Measurements from ENCODE around the gene GLT1D1.

GLT1D1 gene

GRCh38 chr12:128944956-128945355, 91.7 kb downstream of the GLT1D1 start:
- ATAC-seq (replicated peaks; ENCODE audit: extremely low read depth, poor library complexity, severe bottlenecking) (no peak), DNase-seq (ENCODE audit: low spot score in 2 of 2) (no peak)
- H3K27me3 Mint-ChIP-seq = peaks cover 39% of the 10 kb centered on the region
- no peak overlapping the region for H3K4me3 Mint-ChIP-seq
- no peak overlapping the region for H3K27ac Mint-ChIP-seq (ENCODE audit: low read depth)
- H3K36me3 Mint-ChIP-seq (ENCODE audit: insufficient read depth) = no peaks in the 10 kb centered on the region
- no peaks in the 10 kb centered on the region for H3K4me1 Mint-ChIP-seq
- H3K9me3 Mint-ChIP-seq = no peaks in the 10 kb centered on the region

GRCh38 chr12:128947209-128947608, 93.9 kb downstream of the GLT1D1 start:
- Mint-ChIP-seq H3K27ac (ENCODE audit: low read depth) (no peak overlapping the region), H3K4me1 (no peaks in the 10 kb centered on the region), H3K36me3 (ENCODE audit: insufficient read depth) (no peaks in the 10 kb centered on the region), H3K9me3 (no peaks in the 10 kb centered on the region), H3K4me3 (no peak overlapping the region), H3K27me3 (peaks cover 24% of the 10 kb centered on the region)
- no peak for DNase-seq (ENCODE audit: low spot score in 2 of 2)
- no peak for ATAC-seq (replicated peaks; ENCODE audit: extremely low read depth, poor library complexity, severe bottlenecking)

GRCh38 chr12:128949086-128949485, 95.8 kb downstream of the GLT1D1 start:
- ATAC-seq (replicated peaks; ENCODE audit: extremely low read depth, poor library complexity, severe bottlenecking) = no peak

GRCh38 chr12:128951448-128951847, 98.2 kb downstream of the GLT1D1 start:
- DNase-seq (ENCODE audit: low spot score in 2 of 2) = no peak

More at GRCh38 chr12:128949086-128949485, 95.8 kb downstream of the GLT1D1 start:
- H3K4me3 Mint-ChIP-seq = no peak overlapping the region
- H3K9me3 Mint-ChIP-seq = no peaks in the 10 kb centered on the region
- H3K4me1 Mint-ChIP-seq = no peaks in the 10 kb centered on the region
- H3K27ac Mint-ChIP-seq (ENCODE audit: low read depth) = no peak overlapping the region
- peaks cover 12% of the 10 kb centered on the region for H3K27me3 Mint-ChIP-seq
- DNase-seq (ENCODE audit: low spot score in 2 of 2) = no peak
- H3K36me3 Mint-ChIP-seq (ENCODE audit: insufficient read depth) = no peaks in the 10 kb centered on the region

GRCh38 chr12:128956755-128957154, 103.5 kb downstream of the GLT1D1 start:
- H3K4me1 Mint-ChIP-seq = no peaks in the 10 kb centered on the region
- H3K9me3 Mint-ChIP-seq = no peaks in the 10 kb centered on the region
- H3K4me3 Mint-ChIP-seq = no peak overlapping the region
- no peak for ATAC-seq (replicated peaks; ENCODE audit: extremely low read depth, poor library complexity, severe bottlenecking)
- H3K36me3 Mint-ChIP-seq (ENCODE audit: insufficient read depth) = no peaks in the 10 kb centered on the region
- H3K27ac Mint-ChIP-seq (ENCODE audit: low read depth) = no peak overlapping the region
- no peak for DNase-seq (ENCODE audit: low spot score in 2 of 2)
- peaks cover 47% of the 10 kb centered on the region for H3K27me3 Mint-ChIP-seq

More at GRCh38 chr12:128951448-128951847, 98.2 kb downstream of the GLT1D1 start:
- H3K4me3 Mint-ChIP-seq = no peak overlapping the region
- no peaks in the 10 kb centered on the region for H3K9me3 Mint-ChIP-seq
- ATAC-seq (replicated peaks; ENCODE audit: extremely low read depth, poor library complexity, severe bottlenecking) = no peak
- H3K4me1 Mint-ChIP-seq = no peaks in the 10 kb centered on the region
- peaks cover 14% of the 10 kb centered on the region for H3K27me3 Mint-ChIP-seq
- H3K36me3 Mint-ChIP-seq (ENCODE audit: insufficient read depth) = no peaks in the 10 kb centered on the region
- no peak overlapping the region for H3K27ac Mint-ChIP-seq (ENCODE audit: low read depth)

GRCh38 chr12:128959901-128960300, 106.6 kb downstream of the GLT1D1 start:
- H3K9me3 Mint-ChIP-seq = no peaks in the 10 kb centered on the region
- no peaks in the 10 kb centered on the region for H3K4me1 Mint-ChIP-seq
- peaks cover 65% of the 10 kb centered on the region for H3K27me3 Mint-ChIP-seq
- peaks cover 1% of the 10 kb centered on the region for H3K36me3 Mint-ChIP-seq (ENCODE audit: insufficient read depth)
- no peak for DNase-seq (ENCODE audit: low spot score in 2 of 2)
- H3K27ac Mint-ChIP-seq (ENCODE audit: low read depth) = no peak overlapping the region
- H3K4me3 Mint-ChIP-seq = no peak overlapping the region
- no peak for ATAC-seq (replicated peaks; ENCODE audit: extremely low read depth, poor library complexity, severe bottlenecking)

GRCh38 chr12:128961308-128961902, 108.1 kb downstream of the GLT1D1 start:
- no peak overlapping the region for H3K27ac Mint-ChIP-seq (ENCODE audit: low read depth)
- H3K36me3 Mint-ChIP-seq (ENCODE audit: insufficient read depth) = peaks cover 1% of the 10 kb centered on the region
- no peaks in the 10 kb centered on the region for H3K4me1 Mint-ChIP-seq
- H3K4me3 Mint-ChIP-seq = no peak overlapping the region
- no peaks in the 10 kb centered on the region for H3K9me3 Mint-ChIP-seq
- DNase-seq (ENCODE audit: low spot score in 2 of 2) (no peak), ATAC-seq (replicated peaks; ENCODE audit: extremely low read depth, poor library complexity, severe bottlenecking) (no peak)
- peaks cover 63% of the 10 kb centered on the region for H3K27me3 Mint-ChIP-seq

GRCh38 chr12:128961957-128962356, 108.7 kb downstream of the GLT1D1 start:
- H3K27ac Mint-ChIP-seq (ENCODE audit: low read depth) = no peak overlapping the region
- DNase-seq (ENCODE audit: low spot score in 2 of 2) (no peak), ATAC-seq (replicated peaks; ENCODE audit: extremely low read depth, poor library complexity, severe bottlenecking) (no peak)
- H3K4me1 Mint-ChIP-seq = no peaks in the 10 kb centered on the region
- H3K36me3 Mint-ChIP-seq (ENCODE audit: insufficient read depth) = peaks cover 1% of the 10 kb centered on the region
- no peak overlapping the region for H3K4me3 Mint-ChIP-seq
- H3K9me3 Mint-ChIP-seq = no peaks in the 10 kb centered on the region
- H3K27me3 Mint-ChIP-seq = peaks cover 58% of the 10 kb centered on the region

- DNase-seq (ENCODE audit: low spot score in 2 of 2) (no peak), ATAC-seq (replicated peaks; ENCODE audit: extremely low read depth, poor library complexity, severe bottlenecking) (no peak)
- Mint-ChIP-seq H3K4me3 (no peak overlapping the region), H3K36me3 (ENCODE audit: insufficient read depth) (peaks cover 5% of the 10 kb centered on the region), H3K9me3 (no peaks in the 10 kb centered on the region), H3K4me1 (peaks cover 23% of the 10 kb centered on the region), H3K27me3 (peaks cover 46% of the 10 kb centered on the region), H3K27ac (ENCODE audit: low read depth) (no peak overlapping the region)
Observed at GRCh38 chr12:128966203-128966810, 113.0 kb downstream of the GLT1D1 start.

- peaks cover 29% of the 10 kb centered on the region for H3K4me1 Mint-ChIP-seq
- peaks cover 5% of the 10 kb centered on the region for H3K36me3 Mint-ChIP-seq (ENCODE audit: insufficient read depth)
- no peak for ATAC-seq (replicated peaks; ENCODE audit: extremely low read depth, poor library complexity, severe bottlenecking)
- no peak for DNase-seq (ENCODE audit: low spot score in 2 of 2)
- H3K9me3 Mint-ChIP-seq = no peaks in the 10 kb centered on the region
- H3K27ac Mint-ChIP-seq (ENCODE audit: low read depth) = no peak overlapping the region
- peaks cover 36% of the 10 kb centered on the region for H3K27me3 Mint-ChIP-seq
- no peak overlapping the region for H3K4me3 Mint-ChIP-seq
Observed at GRCh38 chr12:128968668-128969067, 115.4 kb downstream of the GLT1D1 start.

- Mint-ChIP-seq H3K4me1 (peaks cover 29% of the 10 kb centered on the region), H3K4me3 (no peak overlapping the region), H3K27me3 (peaks cover 45% of the 10 kb centered on the region), H3K9me3 (no peaks in the 10 kb centered on the region), H3K36me3 (ENCODE audit: insufficient read depth) (peaks cover 3% of the 10 kb centered on the region), H3K27ac (ENCODE audit: low read depth) (no peak overlapping the region)
- ATAC-seq (replicated peaks; ENCODE audit: extremely low read depth, poor library complexity, severe bottlenecking) (peak; percentile 59), DNase-seq (ENCODE audit: low spot score in 2 of 2) (no peak)
Observed at GRCh38 chr12:128969480-128970055, 116.3 kb downstream of the GLT1D1 start.

GRCh38 chr12:128970110-128970509, 116.8 kb downstream of the GLT1D1 start:
- no peaks in the 10 kb centered on the region for H3K9me3 Mint-ChIP-seq
- H3K36me3 Mint-ChIP-seq (ENCODE audit: insufficient read depth) = peaks cover 3% of the 10 kb centered on the region
- no peak overlapping the region for H3K27ac Mint-ChIP-seq (ENCODE audit: low read depth)
- no peak for DNase-seq (ENCODE audit: low spot score in 2 of 2)
- H3K4me3 Mint-ChIP-seq = no peak overlapping the region
- peaks cover 29% of the 10 kb centered on the region for H3K4me1 Mint-ChIP-seq
- peaks cover 50% of the 10 kb centered on the region for H3K27me3 Mint-ChIP-seq
- no peak for ATAC-seq (replicated peaks; ENCODE audit: extremely low read depth, poor library complexity, severe bottlenecking)

- Mint-ChIP-seq H3K4me1 (peaks cover 29% of the 10 kb centered on the region), H3K9me3 (no peaks in the 10 kb centered on the region), H3K27ac (ENCODE audit: low read depth) (peak overlapping the region; percentile 46), H3K4me3 (no peak overlapping the region), H3K27me3 (peaks cover 59% of the 10 kb centered on the region), H3K36me3 (ENCODE audit: insufficient read depth) (peaks cover 3% of the 10 kb centered on the region)
- no peak for ATAC-seq (replicated peaks; ENCODE audit: extremely low read depth, poor library complexity, severe bottlenecking)
- no peak for DNase-seq (ENCODE audit: low spot score in 2 of 2)
Observed at GRCh38 chr12:128970941-128971340, 117.7 kb downstream of the GLT1D1 start.
